Measurements from ENCODE around the gene IL32.

GRCh38 chr16:3017344-3017743, 48.1 kb upstream of the IL32 start:
- TF ChIP-seq ELF1 (tag; IDR thresholded peaks at IDR 0.05) (no peak), USF1 (CRISPR knock-in tag; IDR thresholded peaks at IDR 0.05) (no peak), SAFB2 (IDR thresholded peaks at IDR 0.05; ENCODE audit: borderline replicate concordance, low read depth, low read length, severe bottlenecking) (no peak), SAFB (IDR thresholded peaks at IDR 0.05; ENCODE audit: borderline replicate concordance, low read depth, low read length) (no peak), EGR1 (conservative IDR thresholded peaks at IDR 0.05) (no peak), ZNF431 (CRISPR knock-in tag; IDR thresholded peaks at IDR 0.05) (no peak), TRIM28 (IDR thresholded peaks at IDR 0.05) (no peak), MAX (CRISPR knock-in tag; IDR thresholded peaks at IDR 0.05) (no peak), EZH2 (IDR thresholded peaks at IDR 0.05; ENCODE audit: borderline replicate concordance, low read depth, low read length) (no peak), SMC3 (conservative IDR thresholded peaks at IDR 0.05; ENCODE audit: insufficient read depth, low read depth, low read length) (no peak), RBM25 (IDR thresholded peaks at IDR 0.05; ENCODE audit: low read depth, low read length, severe bottlenecking) (no peak), ZBTB49 (CRISPR knock-in tag; IDR thresholded peaks at IDR 0.05; ENCODE audit: borderline replicate concordance) (no peak), JUND (IDR thresholded peaks at IDR 0.05; ENCODE audit: borderline replicate concordance, low read depth, low read length) (no peak), JUND (tag; IDR thresholded peaks at IDR 0.05; ENCODE audit: borderline replicate concordance, low read depth, low read length) (no peak), ZNF57 (CRISPR knock-in tag; IDR thresholded peaks at IDR 0.05) (no peak)
